Measurements from ENCODE around the gene TMX1. TPM values are rescaled to one million over a fixed set of nuclear protein-coding genes. Genes with fewer than 3 reads are reported as not detected.

Gene TMX1
- total and polyA plus RNA-seq, 2 of the 8 experiments (the other 6 are each of a cell fraction or from before 2014, with no cell fraction given), result 26.6 to 84.0 TPM

DNA sequence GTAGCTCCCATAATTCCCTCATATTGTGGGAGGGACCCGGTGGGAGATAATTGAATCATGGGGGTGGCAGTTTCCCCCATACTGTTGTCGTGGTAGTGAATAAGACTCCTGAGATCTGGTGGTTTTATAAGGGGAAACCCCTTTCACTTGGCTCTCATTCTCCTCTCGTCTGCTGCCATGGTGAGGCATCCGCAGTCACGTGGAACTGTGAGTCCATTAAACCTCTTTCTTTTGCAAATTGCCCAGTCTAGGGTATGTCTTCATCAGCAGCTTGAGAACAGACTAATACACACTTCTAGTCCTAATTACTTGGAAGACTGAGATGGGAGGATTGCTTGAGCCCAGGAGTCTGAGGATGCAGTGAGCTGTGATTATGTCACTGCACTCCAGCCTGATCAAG is 64.4 kb downstream of the TMX1 start:
- Histone ChIP-seq H3K4me3 (ENCODE audit: extremely low read depth in 1 of 4, insufficient read depth in 2 of 4, low read depth in 3 of 4, low read length in 4 of 4) (no peak overlapping the region), H3K56ac (replicated peaks; ENCODE audit: insufficient read length, low read depth, low read length) (no peak overlapping the region), H2AK5ac (ENCODE audit: low read depth, low read length) (no peak overlapping the region), H2BK12ac (ENCODE audit: low read depth, low read length) (no peak overlapping the region), H3K23ac (ENCODE audit: insufficient read length) (no peak overlapping the region), H4K20me1 (replicated peaks in 1 of 2; ENCODE audit: control insufficient read depth in 1 of 2, insufficient read depth in 2 of 2, low read length in 2 of 2) (no peaks in the 10 kb centered on the region), H4K8ac (ENCODE audit: extremely low read depth, insufficient read depth, low read length) (no peak overlapping the region), H3K36me3 (ENCODE audit: control insufficient read depth in 2 of 4, insufficient read depth in 4 of 4, low read length in 3 of 4) (no peaks in the 10 kb centered on the region), H3K27me3 (replicated peaks in 1 of 4; ENCODE audit: control insufficient read depth in 3 of 4, extremely low read depth in 1 of 4, insufficient read depth in 3 of 4, low read length in 3 of 4) (no peaks in the 10 kb centered on the region), H3K23me2 (ENCODE audit: low read depth, low read length) (no peaks in the 10 kb centered on the region), H2BK15ac (ENCODE audit: low read length) (no peak overlapping the region), H3K9me3 (ENCODE audit: insufficient read depth in 2 of 2, low read depth in 1 of 2, low read length in 1 of 2) (no peaks in the 10 kb centered on the region), H3K27ac (ENCODE audit: low read depth, low read length) (no peak overlapping the region), H3K9ac (replicated peaks in 1 of 4; ENCODE audit: extremely low read depth in 1 of 4, low read depth in 3 of 4, low read length in 3 of 4) (no peak overlapping the region), H2AFZ (ENCODE audit: low read length) (no peak overlapping the region; the same call in 1 of the 2 replicates), H2BK120ac (replicated peaks; ENCODE audit: low read depth, low read length) (no peak overlapping the region), H2BK20ac (ENCODE audit: low read length) (no peak overlapping the region), H3K4ac (replicated peaks; ENCODE audit: insufficient read length, low read depth, low read length) (no peak overlapping the region), H3K79me1 (ENCODE audit: low read depth, low read length) (no peaks in the 10 kb centered on the region), H4K5ac (ENCODE audit: insufficient read length, low read depth, low read length) (no peak overlapping the region), H3K14ac (ENCODE audit: insufficient read length) (no peak overlapping the region), H3K79me2 (ENCODE audit: control insufficient read depth in 1 of 2, insufficient read depth in 2 of 2, low read length in 2 of 2) (no peaks in the 10 kb centered on the region), H2BK5ac (ENCODE audit: low read depth, low read length) (0 out of 2 replicates have a peak overlapping the region, but pooled peaks have one; percentile 9), H3K18ac (ENCODE audit: extremely low read depth, low read length) (no peak overlapping the region), H4K91ac (replicated peaks; ENCODE audit: insufficient read length, low read length) (no peak overlapping the region), H3K4me1 (replicated peaks in 1 of 4; ENCODE audit: control insufficient read depth in 3 of 4, insufficient read depth in 4 of 4, low read length in 3 of 4) (peaks cover 0 to 9% (median 1%) of the 10 kb centered on the region in 4 experiments; a peak in 3 of 7 replicates), H3K4me2 (ENCODE audit: insufficient read depth in 1 of 2, low read depth in 2 of 2, low read length in 2 of 2) (peak overlapping the region in 1 of 2 experiments; percentile 17; a peak in 1 of 4 replicates)
- 65% methylated on average over 5 of the region's 5 CpGs; no CpG with 5 or more reads in 1 of the 2 experiments for WGBS, 2 experiments (ENCODE audit: extremely low coverage in 1 of 2, insufficient coverage in 1 of 2, insufficient read length in 1 of 2, insufficient replicate concordance in 2 of 2, low coverage in 1 of 2, low lambda C conversion rate in 2 of 2, missing lambda C conversion rate in 1 of 2)
- ChIA-PET POLR2A (ENCODE audit: partially characterized antibody) (no interaction called here), CTCF (ENCODE audit: partially characterized antibody) (interaction anchor here (1.4 kb wide), 1 partner anchor 21 kb away, joined by 3 read pairs; no protein-coding TSS in a partner anchor)
- FAIRE-seq (no peak), DNase-seq (ENCODE audit: low read depth in 1 of 2, low spot score in 2 of 2) (no peak)
- TF ChIP-seq, protein P1, sequence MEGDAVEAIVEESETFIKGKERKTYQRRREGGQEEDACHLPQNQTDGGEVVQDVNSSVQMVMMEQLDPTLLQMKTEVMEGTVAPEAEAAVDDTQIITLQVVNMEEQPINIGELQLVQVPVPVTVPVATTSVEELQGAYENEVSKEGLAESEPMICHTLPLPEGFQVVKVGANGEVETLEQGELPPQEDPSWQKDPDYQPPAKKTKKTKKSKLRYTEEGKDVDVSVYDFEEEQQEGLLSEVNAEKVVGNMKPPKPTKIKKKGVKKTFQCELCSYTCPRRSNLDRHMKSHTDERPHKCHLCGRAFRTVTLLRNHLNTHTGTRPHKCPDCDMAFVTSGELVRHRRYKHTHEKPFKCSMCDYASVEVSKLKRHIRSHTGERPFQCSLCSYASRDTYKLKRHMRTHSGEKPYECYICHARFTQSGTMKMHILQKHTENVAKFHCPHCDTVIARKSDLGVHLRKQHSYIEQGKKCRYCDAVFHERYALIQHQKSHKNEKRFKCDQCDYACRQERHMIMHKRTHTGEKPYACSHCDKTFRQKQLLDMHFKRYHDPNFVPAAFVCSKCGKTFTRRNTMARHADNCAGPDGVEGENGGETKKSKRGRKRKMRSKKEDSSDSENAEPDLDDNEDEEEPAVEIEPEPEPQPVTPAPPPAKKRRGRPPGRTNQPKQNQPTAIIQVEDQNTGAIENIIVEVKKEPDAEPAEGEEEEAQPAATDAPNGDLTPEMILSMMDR (IDR thresholded peaks at IDR 0.05; ENCODE audit: control extremely low read depth in 1 of 3, insufficient read depth in 1 of 3, low read depth in 1 of 3, low read length in 3 of 3), result no peak
- no peak for TF ChIP-seq CHD2 (IDR thresholded peaks at IDR 0.05; ENCODE audit: low read length)
- TF ChIP-seq KDM4A (IDR thresholded peaks at IDR 0.05; ENCODE audit: low read depth, low read length, severe bottlenecking), result no peak
- no peak for TF ChIP-seq CREB1 (IDR thresholded peaks at IDR 0.05)
- TF ChIP-seq POU5F1 (IDR thresholded peaks at IDR 0.05; ENCODE audit: low read depth, low read length), result no peak
- no peak for TF ChIP-seq GABPA (IDR thresholded peaks at IDR 0.05; ENCODE audit: borderline replicate concordance, insufficient read depth, low read length)
- TF ChIP-seq SIX5 (IDR thresholded peaks at IDR 0.05; ENCODE audit: low read depth, low read length), result no peak
- TF ChIP-seq TAF1 (IDR thresholded peaks at IDR 0.05; ENCODE audit: low read depth, low read length), result no peak
- no peak for TF ChIP-seq RXRA (IDR thresholded peaks at IDR 0.05; ENCODE audit: insufficient read depth, low read depth, low read length)
- TF ChIP-seq ASH2L (IDR thresholded peaks at IDR 0.05; ENCODE audit: low read length), result no peak
- no peak for TF ChIP-seq EZH2 (IDR thresholded peaks at IDR 0.05; ENCODE audit: low read depth, low read length, severe bottlenecking)
- no peak for TF ChIP-seq TBP (IDR thresholded peaks at IDR 0.05; ENCODE audit: low read depth, low read length)
- no peak for TF ChIP-seq CBX8 (IDR thresholded peaks at IDR 0.05; ENCODE audit: borderline replicate concordance, low read depth, low read length)

Data from H1 (cell line).